IPS DF 4.7 (cell line): Measurements from ENCODE around the gene GNB1L.
"Not testable (repeated sequence)": the region's sequence is repeated elsewhere in the genome, so short reads cannot be mapped to it uniquely, and the experiment has no call there.

Source experiments
- DNase-seq: peaks from one replicate; pipeline ENCODE4 v3.0.0-alpha.2; 2013; ENCODE audit warnings: low spot score; ENCODE audit errors: extremely low read depth

GNB1L gene

DNA sequence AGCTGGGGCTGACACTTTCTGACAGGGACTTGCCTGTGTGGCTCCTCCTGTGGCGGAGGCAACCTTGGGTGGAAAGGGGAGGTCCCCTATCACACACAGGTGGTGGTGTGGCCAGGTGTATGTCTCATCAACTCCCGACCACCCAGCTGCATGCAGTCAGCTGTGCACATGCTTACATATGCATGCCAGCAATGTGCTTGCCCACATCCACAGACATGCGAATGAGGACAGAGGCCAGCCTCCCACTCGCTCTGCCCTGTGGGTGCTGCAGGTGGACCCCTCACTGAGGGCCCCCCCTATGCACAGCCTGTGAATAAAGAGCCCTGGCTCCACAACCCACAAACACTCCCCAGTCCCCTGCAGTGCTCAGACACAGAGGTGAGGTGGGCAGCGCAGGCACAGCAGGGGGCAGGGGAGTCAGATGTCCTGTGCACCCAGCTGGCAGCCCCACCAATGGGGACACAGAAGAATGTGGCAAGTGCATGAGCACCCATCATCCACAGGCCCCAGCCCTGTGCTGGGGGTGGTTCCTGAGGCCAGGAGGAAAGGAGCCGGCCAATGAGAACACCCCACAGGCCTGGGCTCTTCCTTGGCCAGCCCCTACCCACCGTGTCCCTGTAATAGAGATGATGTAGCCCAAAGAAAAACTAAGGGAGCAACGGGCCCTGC is 9.5 kb downstream of the GNB1L start:
- no peak for DNase-seq

DNA sequence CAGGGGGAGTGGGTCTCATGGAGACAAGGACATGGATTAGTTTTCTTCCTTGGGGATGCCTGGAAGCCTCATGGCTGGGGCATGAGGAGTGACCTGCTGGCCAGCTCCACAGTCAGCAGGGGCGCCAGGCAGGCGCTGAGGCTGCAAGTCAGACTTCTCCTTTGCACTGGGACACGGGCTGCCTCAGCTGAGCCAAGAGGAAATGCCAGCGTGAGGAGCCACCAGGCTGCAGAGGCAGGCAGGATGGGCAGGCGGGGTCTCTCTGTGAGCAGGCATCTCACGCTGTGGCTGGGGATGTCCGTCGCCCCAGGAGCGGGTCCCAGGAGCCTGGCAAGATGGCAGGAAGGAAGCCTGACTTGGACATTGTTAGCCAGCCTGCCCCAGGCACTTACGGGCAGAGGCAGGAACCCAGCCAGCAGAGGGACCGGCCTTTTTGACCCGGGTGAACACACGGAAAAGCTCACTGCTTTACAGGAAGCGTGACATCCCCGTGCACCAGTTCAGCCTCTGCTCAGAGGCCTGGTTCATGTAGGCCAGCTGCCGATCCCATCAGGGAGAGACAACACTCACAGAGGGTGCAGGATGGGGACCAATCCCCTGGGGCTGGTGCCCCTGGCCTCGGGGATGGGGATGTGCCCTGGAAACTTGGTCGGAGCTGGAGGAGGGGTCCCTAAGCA is 10.2 kb downstream of the GNB1L start:
- DNase-seq = no peak

DNA sequence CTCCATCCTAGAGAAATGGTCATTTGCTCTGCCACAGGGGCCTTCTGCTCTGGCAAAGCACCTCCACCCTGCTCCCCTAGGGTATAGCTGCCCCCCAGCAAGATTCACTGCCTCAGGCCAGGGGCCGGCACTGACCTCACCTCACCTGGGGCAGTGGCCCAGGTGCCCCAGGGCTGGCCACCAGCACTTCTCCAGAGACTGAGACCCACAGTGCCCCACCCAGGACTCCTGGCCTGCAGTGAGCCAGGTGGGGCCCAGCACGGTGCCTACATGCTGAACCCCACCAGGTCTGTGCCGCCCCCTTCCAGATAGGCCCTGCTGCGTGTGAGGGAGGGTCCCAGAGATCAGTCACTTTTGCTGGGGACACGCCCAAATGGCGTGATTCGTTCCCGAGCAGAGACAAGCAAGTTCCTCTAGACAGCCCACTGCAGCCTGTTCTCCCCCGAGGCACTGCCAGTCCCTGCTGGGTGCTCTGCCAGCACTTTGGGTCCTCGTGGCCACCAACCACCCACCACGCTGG is 10.8 kb downstream of the GNB1L start:
- DNase-seq = no peak

DNA sequence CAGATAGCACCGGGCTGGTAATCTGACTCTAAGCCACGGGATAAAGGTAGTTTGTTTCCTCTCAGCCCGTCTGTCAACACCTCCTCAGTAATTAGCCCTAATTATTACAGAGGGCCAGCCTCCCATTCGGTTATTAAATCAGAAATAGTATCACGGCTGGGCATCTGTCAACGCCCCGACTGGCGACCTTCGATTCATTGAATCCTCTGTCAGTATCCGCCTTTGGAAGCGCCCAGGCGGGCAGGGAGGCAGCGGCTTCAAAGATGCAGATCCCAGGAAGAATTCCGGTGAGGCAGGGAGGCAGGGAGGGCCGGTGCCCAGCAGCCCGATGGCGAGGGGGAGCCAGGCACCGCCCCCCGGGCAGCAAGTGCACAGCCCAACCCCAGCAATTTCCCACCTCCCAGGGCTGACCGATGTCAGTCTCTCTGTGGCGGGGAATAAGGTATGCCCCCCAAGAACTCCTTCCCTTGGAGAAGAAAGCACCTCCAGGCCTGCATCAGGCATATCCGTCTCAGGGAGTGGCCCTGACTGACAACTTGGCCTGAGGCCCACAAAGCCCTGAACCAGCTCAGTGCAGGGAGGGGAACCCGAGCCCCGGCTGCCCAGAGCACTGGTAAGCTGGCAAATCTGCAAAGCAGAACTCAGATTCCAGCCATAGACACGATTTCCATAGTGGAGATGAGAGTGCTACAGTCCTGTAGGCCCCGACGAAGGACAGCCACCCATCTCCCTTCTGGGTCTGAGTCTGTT is 11.4 kb downstream of the GNB1L start:
- DNase-seq = no peak

DNA sequence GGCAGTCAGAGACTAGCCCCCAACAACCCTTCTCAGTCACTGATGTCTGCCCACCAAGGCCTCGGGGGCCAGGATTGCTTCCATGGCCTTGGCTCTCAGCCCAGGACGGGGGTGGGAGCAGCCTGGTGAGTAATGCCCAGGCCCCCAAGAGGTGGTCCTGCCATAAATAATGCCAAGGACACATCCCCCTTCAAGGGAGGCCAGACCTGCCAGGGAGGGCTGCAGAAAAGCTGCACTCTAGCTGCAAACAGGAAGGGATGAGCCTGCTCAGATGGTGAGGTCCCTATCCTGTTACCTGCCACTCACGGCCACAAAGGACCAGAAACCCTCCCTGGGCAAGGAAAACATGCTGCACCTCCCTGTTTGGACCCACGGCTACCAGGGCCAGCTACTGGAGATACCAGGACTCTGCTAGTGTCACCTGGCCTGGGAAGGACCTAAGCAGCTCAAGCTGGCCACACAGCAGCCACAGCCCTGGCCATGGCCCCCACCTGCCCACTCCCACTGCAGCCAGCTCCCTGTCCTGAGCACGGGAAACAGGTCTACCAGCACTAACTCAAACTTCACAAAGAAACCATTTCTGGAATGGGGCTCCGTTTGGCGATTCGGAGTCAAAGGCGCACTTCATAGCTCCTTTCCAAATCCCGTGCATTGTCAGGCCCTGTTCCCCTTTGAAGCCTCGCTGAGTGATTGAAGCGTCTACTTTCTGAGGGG is 12.1 kb downstream of the GNB1L start:
- no peak for DNase-seq

DNA sequence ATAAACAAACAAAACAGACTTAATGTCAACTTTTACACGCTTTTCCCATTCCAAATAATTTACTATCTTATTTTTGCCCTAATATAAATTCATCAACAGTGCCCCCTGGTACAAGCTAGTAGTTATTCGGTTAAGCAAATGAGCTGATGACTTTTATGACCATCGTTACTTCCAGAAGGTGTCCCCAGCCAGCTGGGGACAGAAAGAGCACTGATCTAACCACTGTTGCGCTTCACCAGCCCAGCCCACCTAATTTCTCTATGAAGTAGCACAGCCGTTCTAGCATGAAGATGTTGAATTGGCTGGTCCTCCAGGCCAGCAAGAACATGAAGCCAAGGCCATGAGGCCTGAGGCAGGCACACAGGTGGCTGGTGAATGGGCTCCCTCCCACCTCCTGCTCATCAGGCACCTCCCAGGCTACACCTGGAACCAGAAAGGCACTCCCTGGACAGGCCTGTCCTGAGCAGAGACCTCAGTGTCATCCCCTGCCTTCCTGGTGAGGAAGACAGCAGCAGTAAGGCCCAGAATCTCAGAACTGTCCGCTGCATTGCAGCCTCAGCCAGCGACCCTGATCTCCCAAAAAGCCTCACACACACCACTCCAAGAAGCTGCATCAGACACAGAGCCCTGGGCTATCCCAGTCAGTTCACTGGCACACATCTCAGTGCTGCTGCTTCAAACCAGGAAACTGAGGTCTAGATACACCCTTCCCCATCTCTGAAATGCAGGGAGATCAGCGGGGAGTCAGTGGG is 12.9 kb downstream of the GNB1L start:
- no peak for DNase-seq

DNA sequence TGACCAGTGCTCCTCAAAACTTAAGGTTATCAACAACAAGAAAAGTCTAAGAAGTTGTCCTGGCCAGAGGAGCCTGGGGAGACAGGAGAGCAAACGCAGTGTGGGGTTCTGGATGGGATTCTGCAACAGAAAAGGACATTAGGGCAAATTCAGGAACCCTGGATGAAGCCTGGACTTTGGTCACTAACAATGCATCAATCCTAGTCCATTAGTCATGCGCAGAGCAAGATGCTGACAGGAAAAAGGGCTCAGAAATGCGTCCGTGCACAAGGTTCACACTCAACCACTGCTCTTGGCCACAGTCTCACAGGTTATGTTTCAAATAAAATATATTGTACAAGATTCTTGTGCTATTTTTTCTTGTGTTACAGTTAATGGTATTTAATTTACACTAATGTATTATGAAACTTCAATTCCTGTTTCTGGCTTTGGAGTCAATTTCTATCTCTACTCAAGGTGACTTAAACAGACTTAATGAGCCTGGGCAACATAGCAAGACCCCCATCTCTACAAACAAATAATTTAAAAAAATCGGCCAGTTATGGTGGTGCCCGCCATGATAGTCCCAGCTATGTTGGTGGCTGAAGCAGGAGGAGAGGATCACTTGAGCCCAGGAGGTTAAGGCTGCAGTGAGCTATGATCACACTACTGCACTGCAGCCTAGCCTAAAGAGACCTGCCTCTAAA is 13.6 kb downstream of the GNB1L start:
- no peak for DNase-seq

DNA sequence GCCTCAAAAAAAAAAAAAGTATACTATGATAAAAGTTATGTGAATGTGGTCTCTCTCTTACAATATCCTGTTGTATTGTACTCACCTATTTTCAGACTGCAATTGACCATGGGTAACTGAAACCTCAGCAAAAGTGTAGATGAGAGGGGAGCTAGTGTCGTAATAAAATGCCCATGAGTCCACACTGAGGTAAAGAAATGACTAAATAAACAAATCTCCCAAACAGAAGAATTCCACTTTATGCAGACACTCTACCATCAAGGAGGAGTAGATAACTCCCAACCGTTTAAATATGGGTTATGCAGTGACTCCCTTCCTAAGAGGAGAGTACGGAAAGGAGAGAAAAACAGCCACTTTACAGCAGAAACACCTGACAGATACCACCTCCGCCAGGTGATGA is 14.6 kb downstream of the GNB1L start:
- DNase-seq = no peak

DNA sequence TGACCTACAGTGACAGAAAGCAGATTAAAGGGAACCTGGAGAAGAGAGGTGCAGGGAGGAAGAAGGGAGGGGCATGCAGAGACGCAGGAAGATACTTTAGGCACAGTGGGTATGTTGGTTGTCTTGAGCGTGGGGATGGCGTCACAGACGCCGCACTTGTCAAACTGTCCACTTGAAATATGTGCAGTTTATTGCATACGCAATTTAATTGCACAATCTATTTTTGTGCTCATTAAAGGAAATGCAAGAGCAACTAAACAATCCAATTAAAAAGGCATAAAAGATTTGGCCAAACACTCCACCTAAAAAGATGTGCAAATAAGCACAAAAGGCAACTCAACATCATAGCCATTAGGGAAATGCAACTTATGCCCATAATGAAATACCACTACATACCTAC is 16.8 kb downstream of the GNB1L start:
- no peak for DNase-seq

DNA sequence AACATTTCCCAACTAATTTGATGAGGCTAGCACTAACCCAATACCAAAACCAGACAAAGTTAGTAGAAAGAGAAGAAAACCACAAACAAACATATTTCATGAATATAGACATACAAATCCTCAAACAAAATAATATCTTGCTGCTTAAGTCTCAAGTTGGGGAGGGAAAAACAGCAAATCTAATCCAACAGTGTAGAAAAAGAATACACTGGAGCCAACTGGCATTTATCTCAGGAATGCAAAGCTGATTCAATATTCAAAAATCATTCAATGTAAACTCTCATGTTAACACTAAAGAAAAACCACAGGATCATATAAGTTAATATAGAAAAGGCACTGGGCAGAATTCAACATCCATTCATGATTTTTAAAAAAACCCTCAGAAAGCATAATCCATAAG is 18.2 kb downstream of the GNB1L start:
- DNase-seq = no peak

DNA sequence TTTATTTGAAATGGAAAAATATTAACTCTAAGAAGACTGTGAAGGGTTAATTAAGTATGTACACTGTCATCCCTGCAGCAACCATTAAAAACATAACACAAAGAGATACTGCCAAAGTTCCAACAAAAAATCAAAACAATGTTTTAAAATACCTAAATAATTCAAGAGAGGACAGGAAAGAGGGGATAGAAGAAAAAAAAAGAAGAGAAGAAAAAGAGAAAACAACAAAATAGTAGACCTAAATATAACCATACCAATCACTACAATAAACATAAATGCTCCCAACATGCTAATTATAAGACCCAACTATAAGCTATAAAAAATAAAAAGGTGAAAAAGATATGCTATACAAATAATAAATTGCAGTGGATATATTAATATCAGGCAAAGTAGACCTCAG is 20.1 kb downstream of the GNB1L start:
- no peak for DNase-seq

DNA sequence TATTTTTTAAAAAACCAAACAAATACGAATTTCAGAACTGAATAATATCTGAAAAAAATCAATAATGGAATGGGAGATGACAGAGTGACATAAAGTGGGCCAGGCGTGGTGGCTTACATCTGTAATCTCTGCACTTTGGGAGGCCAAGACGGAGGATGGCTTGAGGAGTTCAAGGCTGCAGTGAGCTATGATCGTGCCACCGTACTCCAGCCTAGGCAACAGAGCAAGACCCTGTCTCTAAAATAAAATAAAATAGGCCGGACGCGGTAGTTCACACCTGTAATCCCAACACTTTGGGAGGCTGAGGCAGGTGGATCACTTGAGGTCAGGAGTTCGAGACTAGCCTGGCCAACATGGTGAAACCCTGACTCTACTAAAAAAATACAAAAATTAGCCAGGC is 21.3 kb downstream of the GNB1L start:
- DNase-seq = not testable (repeated sequence)

DNA sequence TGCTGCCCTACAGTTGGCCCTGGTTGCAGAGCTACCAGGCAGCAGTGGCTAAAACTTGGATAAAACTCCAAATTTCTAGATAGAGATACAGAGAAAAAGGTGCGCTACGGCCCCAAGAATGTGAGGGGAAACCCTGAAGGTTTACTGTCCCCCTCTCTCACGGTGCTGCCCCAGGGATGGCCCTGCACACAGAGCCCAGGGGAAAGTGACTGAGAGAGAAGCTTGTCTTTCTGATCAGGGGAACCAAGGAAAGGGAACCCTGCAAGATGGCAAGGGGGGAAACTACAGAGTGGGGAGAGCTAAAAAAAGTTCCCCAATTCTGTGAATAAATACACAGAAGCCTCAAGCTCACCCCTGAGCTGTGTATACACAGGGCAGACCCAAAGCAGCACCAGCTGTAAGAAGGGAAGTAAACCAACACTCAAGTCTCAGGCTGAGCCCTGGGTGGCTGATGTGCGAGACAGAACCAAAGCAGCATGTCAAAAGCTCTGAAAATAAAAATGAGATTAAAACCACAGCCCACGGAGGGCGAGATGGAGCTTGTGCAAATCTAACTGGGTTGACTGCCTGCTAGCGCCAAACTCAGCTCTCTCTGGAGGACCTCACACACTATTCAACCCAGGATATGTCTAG is 22.1 kb downstream of the GNB1L start:
- no peak for DNase-seq

DNA sequence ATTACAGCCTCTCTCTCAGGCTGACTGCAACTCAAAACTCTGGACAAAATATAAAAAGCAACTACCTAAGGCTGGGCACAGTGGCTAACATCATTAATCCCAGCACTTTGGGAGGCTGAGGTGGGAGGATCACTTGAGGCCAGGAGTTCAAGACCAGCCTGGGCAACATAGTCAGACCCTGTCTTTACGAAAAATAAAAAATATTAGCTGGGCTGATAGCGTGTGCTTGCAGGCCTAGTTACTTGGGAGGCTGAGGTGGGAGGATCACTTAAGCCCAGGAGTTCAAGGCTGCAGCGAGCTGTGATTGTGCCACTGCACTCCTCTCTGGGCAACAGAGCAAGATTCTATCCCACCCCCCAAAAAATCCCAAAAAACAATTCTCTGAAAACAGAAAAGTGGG is 22.7 kb downstream of the GNB1L start:
- not testable (repeated sequence) for DNase-seq

DNA sequence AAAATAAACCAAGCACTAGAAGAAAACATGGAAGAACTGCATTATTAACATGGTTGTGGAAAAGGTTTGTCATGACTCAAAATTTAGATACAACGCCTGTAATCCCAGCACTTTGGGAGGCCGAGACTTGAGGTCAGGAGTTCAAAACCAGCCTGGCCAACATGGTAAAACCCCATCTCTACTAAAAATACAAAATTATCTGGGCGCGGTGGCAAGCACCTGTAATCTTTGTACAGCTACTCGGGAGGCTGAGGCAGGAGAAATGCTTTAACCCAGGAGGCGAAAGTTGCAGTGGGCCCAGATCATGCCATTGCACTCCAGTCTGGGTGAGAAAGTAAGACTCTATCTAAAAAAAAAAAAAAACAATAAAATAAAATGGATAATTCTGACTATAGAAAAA is 23.7 kb downstream of the GNB1L start:
- DNase-seq = no peak

DNA sequence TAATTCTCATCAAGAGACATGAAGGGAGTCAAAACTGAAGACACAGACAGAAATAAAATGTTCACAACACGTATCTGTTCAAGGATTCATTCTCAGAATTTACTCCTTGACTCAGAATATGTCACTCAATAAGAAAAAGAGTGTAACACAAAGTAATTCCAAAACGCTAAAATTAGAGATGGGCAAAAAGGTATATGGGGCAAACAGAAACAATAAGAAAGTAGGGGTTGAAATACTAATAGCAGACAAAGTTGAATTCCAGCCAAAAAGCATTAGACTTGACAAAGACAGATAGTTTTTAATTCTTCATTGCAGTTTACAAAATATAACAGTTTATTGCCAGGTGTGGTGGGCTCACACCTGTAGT is 26.7 kb downstream of the GNB1L start:
- no peak for DNase-seq

DNA sequence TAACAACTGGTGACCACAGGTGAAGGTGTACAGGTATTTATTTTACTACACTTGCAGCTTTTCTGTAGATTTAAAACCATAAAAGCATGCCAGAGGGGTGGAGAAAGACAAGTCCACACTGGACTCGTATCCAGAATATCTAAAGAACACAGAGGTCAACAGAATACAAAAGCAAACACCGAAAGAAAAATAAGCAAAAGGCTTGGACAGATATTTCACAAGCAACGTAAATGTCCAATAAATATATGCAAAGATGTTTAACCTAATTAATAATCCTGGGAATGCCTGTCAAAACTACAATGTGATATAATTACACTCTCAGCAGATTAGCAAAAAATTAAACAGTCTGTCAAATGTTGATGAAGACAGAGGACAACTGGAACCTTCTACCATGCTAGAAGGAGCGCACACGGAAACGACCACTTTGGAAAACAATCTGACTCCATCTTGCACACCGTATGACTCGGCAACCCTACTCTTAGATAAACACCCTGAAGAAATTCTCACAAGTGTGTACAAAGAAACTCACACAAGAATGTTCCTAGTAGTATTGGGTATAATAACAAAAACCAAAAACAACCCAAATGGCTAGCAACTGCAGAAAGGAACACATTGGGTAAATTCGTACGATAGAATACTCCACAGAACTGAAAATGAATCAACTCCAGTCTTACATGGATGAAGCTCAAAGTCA is 27.2 kb downstream of the GNB1L start:
- DNase-seq = no peak

DNA sequence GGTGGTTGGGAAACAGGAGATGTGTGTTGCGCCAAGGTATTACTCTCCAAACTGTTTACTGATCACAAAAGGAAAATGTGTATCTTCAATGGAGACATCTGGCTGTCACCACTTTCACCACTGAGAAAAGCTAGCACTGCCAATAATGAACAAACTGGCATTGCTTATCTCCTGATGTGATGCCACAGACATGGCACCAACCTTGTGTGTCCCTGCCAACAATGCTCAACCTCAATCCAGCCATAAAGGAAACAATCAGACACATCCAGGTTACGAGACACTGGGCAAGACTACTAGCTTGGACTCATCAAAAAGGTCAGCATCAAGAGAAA is 28.1 kb downstream of the GNB1L start:
- DNase-seq = no peak

DNA sequence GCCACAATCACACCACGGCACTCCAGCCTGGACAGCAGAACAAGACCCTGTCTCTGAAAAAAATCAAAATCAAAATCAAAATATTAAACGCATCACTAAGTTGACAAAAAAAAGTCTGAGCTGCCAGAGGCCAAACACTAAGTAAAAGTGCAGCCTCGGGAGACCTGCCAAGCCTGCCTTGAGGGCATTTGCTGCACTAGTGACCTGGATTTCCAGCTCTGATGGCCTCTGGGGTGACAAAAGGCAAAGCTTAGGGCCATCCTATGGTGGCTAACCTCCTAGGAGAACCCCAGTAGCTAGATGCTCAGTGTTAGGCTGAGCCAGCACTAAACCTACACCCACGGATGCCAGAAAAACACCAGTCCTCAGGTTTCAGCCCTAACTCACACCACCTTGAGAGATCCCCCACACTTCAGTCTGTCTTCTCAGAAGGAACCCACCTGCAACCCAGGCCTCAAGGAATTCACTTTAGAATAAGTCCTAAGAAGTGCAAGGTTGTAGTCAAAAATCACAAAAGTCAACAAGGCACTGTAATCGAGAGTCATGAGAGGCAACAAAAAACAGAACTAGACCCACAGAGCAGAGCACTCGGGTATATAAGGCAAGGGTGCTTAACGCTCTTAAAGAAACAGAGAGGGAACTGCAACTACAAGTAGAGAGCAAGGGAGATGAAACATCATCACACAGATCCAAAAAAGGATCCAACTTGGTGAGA is 28.6 kb downstream of the GNB1L start:
- no peak for DNase-seq
